Activated CD4-positive, alpha-beta T cell treated with anti-CD3 and anti-CD28 coated beads, Interleukin-10, Interleukin-2, amounts not matched to agents 100 ng/mL and 50 ng/mL, durations not matched to agents 16 hours and 8 hours (primary cell): ENCODE results near the gene PNP.
"Not testable (repeated sequence)": the region's sequence is repeated elsewhere in the genome, so short reads cannot be mapped to it uniquely, and the experiment has no call there.

ENCODE experiments used
- DNase-seq: peaks from one replicate; pipeline ENCODE4 v3.0.0-alpha.2; 2020

The PNP gene

GRCh38 chr14:20469242-20469889, at the start of gene PNP:
Gene PNP (plus strand): TSS chr14:20469406. CDS start chr14:20469525, 119 bp downstream.
- peak; percentile 97 for DNase-seq

GRCh38 chr14:20419419-20419818, 49.8 kb upstream of the PNP start:
- DNase-seq: no peak

- no peak for DNase-seq
Observed at GRCh38 chr14:20421267-20421666, 47.9 kb upstream of the PNP start.

- no peak for DNase-seq
Observed at GRCh38 chr14:20422886-20423285, 46.3 kb upstream of the PNP start.

- DNase-seq: no peak
Observed at GRCh38 chr14:20424851-20425250, 44.4 kb upstream of the PNP start.

- DNase-seq: peak; percentile 61
Observed at GRCh38 chr14:20427231-20428009, 41.8 kb upstream of the PNP start.

- DNase-seq: no peak
Observed at GRCh38 chr14:20428010-20428365, 41.2 kb upstream of the PNP start.

- no peak for DNase-seq
Observed at GRCh38 chr14:20428802-20429201, 40.4 kb upstream of the PNP start.

- DNase-seq: no peak
Observed at GRCh38 chr14:20429801-20430669, 39.2 kb upstream of the PNP start.

GRCh38 chr14:20434701-20435581, 34.3 kb upstream of the PNP start:
- no peak for DNase-seq

- no peak for DNase-seq
Observed at GRCh38 chr14:20435582-20436362, 33.4 kb upstream of the PNP start, which contains the start of gene KLHL33. Gene KLHL33 (minus strand): TSS chr14:20436166. CDS start chr14:20435811, 355 bp downstream.

- no peak for DNase-seq
Observed at GRCh38 chr14:20436363-20436755, 32.8 kb upstream of the PNP start.

GRCh38 chr14:20438664-20439063, 30.5 kb upstream of the PNP start:
- no peak for DNase-seq

- DNase-seq: no peak
Observed at GRCh38 chr14:20440465-20440864, 28.7 kb upstream of the PNP start.

- DNase-seq: peak; percentile 42
Observed at GRCh38 chr14:20440882-20441281, 28.3 kb upstream of the PNP start.

GRCh38 chr14:20441461-20441860, 27.7 kb upstream of the PNP start:
- DNase-seq: no peak

GRCh38 chr14:20443650-20444049, 25.6 kb upstream of the PNP start:
- DNase-seq: not testable (repeated sequence)

GRCh38 chr14:20446889-20447288, 22.3 kb upstream of the PNP start:
- DNase-seq: no peak

GRCh38 chr14:20452831-20453230, 16.4 kb upstream of the PNP start:
- not testable (repeated sequence) for DNase-seq

GRCh38 chr14:20454516-20455354, 14.5 kb upstream of the PNP start, which contains the start of the genes APEX1 and OSGEP:
Gene APEX1 (plus strand): TSS chr14:20455226. CDS start chr14:20455646, 420 bp downstream.
Gene OSGEP (minus strand): TSS chr14:20454812. CDS start chr14:20454683, 129 bp downstream.
- DNase-seq: peak; percentile 99
